H1 (cell line): ENCODE results near the gene STAG1. TPM values are rescaled to one million over a fixed set of nuclear protein-coding genes. Genes with fewer than 3 reads are reported as not detected.

Experiments used
- ASH2L ChIP-seq: fragments of 200-600, 300-600 bp; sonication (generic); IDR thresholded peaks from one replicate; pipeline ENCODE4 v1.7.1; 2017; ENCODE audit warnings: low read length
- BRCA1 ChIP-seq: IDR thresholded peaks from 2 replicates; pipeline ENCODE4 v1.6.1; 2012; ENCODE audit warnings: low read depth, low read length, improper control_type of control experiment
- RAD21 ChIP-seq, 2 experiments: IDR thresholded peaks in 1 of 2; conservative IDR thresholded peaks in 1 of 2; 2 replicates each; pipeline ENCODE4 v1.6.1; 2011; ENCODE audit warnings: low read depth in 2 of 2, low read length in 2 of 2, improper control_type of control experiment in 1 of 2, inconsistent platforms in 1 of 2, mild to moderate bottlenecking in 1 of 2, moderate library complexity in 1 of 2
- TCF12 ChIP-seq: IDR thresholded peaks from 2 replicates; pipeline ENCODE4 v1.6.1; 2011; ENCODE audit warnings: low read depth, mild to moderate bottlenecking, low read length
- polyA plus RNA-seq, 7 experiments: library from polyadenylated mRNA; depleted of rRNA in 3 of 7; stranded (reverse) in 5 of 7; unstranded in 2 of 7; fragments of >200 nt in 5 of 7; fragments of 200-250 nt in 2 of 7; gene quantifications; 1 replicate in 5 of 7; 2 replicates in 1 of 7; 4 replicates in 1 of 7; pipeline versions ENCODE4 v1.2.1 to v1.2.3, GENCODE V29; 2011 to 2013; ENCODE audit warnings: missing spikeins in 2 of 7, mixed read lengths in 2 of 7
- total RNA-seq: library from RNA; stranded (reverse); fragmentation: NEBNext Ultra II Directional; extraction: Animal tissue kit (Norgen Biotek cat#: 25700); gene quantifications from 2 replicates; pipeline ENCODE4 v1.2.1, GENCODE V29; 2021

The STAG1 gene
- total and polyA plus RNA-seq, 2 of the 8 experiments (the other 6 are each of a cell fraction or from before 2014, with no cell fraction given), result 4.6 to 23.4 TPM

DNA sequence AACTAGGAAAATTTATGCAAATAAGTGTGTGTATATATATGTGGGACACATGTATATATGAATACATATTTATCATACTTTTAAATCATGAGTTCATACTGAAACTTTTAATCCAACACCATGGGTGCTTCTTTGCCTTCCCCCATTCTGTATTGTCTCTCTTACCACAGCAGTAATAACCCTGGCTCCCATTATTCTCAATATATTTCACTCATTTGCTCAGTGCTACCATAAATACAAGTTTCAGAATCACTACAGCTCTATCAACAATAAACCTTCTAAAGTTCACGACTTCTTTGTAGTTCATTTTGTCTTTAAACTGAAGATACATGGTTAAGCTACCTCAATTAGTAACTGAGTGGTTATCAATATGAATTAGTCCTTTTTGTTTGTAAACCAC is 419.9 kb downstream of the STAG1 start (continued):
- TF ChIP-seq BRCA1 (no peak), ASH2L (no peak), RAD21 (IDR thresholded peaks at IDR 0.05 in 1 of 2, conservative IDR thresholded peaks at IDR 0.05 in 1 of 2; ENCODE audit: low read depth in 2 of 2, low read length in 2 of 2) (no peak), TCF12 (no peak)
- TF ChIP-seq, all 59 proteins: peak for 0
